GM21717 (cell line): ENCODE data around the gene RPS6KA4.

ENCODE experiments used
- ATAC-seq: cut with Tn5 transposase; IDR thresholded peaks from one replicate; pipeline ENCODE4 v1.9.1; 2021; ENCODE audit warnings: mild to moderate bottlenecking, moderate library complexity; ENCODE audit not compliant: unreplicated experiment

The RPS6KA4 gene

DNA sequence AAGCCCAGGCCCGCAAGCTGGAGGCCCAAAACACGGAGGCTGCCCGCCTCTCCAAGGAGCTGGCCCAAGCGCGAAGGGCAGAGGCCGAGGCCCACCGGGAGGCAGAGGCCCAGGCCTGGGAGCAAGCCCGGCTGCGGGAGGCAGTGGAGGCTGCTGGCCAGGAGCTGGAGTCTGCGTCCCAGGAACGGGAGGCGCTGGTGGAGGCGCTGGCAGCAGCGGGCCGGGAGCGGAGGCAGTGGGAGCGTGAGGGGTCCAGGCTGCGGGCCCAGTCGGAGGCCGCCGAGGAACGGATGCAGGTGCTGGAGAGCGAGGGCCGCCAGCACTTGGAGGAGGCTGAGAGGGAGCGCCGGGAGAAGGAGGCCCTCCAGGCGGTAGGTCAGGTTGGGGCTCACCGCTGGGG, 14.2 kb upstream of the RPS6KA4 start:
- no peak for ATAC-seq

DNA sequence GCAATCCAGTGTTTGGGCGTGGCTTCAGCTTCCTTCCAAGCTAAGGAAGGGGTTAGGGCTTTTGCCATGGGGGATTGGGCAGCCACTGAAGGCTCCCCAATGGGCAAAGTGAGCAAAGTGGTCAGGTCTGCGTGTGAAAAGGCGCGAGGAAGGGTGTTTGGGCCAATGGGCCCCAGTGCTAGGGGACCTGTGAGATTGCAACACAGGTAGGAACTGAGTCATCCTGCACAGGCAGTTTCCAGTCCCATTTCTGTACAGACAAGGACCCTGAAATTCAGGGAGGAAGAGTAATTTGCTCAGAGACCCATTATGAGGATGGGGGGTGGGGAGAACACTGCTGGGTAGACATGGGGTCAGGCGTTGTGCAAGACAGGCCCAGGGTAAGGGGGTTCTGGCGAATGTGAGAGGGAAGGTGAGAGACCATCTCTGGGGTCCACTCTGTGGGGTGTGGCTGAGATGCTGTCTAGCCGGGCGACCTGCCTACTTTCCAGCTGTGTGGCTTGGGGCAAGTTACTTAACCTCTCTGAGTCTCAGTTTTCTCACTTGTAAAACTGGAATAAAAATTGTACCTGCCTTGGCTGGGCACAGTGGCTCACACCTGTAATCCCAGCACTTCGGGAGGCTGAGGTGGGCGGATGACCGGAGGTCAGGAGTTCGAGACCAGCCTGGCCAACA, 11.6 kb upstream of the RPS6KA4 start:
- no peak for ATAC-seq

DNA sequence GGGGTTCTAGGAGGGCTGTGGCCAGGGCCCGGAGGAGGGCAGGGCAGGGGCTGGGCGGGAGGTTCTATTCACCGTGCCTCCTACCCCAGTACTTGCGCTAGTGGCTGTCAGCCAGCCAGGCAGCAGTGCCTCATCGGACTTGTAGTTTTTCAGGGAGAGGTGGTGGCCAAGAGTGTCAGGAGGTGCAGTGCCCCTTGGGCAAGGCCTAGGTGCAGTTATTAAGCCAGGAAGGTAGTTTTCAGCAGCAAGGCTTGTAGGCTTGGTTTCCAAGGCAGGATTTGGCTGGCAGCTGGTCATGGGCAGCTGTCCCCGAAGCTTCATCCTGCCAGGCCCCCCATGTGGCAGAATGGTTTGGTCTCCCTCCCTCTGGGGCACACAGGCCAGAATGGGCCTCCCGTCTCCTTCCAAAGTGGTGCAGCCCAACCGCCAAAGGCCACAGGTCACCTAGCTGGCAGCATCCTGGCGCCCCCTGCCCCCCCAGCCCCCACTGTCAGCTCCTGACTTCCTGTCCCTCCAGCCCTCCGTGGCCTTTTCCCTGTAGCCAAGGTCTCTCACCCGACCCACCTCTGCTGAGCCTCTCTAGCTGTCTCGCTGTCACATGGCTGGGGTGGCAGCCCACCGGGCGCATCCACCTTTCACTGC, 10.5 kb upstream of the RPS6KA4 start:
- no peak for ATAC-seq

DNA sequence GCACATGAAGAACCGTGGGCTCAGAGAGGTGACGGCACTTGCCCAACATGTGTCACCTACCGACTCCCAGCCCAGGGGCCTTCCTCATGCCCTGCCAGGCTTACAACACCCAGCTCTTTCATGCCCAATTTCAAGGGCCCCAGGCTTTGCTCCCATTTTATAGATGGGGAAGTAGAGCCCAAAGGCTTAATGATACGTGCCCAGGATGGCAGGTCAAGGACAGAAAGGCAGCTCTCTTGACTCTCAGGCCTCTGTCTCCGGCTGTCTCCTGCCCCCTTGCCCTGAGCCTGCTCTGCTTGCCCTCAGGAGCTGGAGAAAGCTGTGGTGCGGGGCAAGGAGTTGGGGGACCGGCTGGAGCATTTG, 10.0 kb upstream of the RPS6KA4 start:
- ATAC-seq, result no peak

- no peak for ATAC-seq
Measured at GRCh38 chr11:64349404-64349803, 9.6 kb upstream of the RPS6KA4 start.

GRCh38 chr11:64351136-64351631, 7.8 kb upstream of the RPS6KA4 start:
- ATAC-seq, result no peak

DNA sequence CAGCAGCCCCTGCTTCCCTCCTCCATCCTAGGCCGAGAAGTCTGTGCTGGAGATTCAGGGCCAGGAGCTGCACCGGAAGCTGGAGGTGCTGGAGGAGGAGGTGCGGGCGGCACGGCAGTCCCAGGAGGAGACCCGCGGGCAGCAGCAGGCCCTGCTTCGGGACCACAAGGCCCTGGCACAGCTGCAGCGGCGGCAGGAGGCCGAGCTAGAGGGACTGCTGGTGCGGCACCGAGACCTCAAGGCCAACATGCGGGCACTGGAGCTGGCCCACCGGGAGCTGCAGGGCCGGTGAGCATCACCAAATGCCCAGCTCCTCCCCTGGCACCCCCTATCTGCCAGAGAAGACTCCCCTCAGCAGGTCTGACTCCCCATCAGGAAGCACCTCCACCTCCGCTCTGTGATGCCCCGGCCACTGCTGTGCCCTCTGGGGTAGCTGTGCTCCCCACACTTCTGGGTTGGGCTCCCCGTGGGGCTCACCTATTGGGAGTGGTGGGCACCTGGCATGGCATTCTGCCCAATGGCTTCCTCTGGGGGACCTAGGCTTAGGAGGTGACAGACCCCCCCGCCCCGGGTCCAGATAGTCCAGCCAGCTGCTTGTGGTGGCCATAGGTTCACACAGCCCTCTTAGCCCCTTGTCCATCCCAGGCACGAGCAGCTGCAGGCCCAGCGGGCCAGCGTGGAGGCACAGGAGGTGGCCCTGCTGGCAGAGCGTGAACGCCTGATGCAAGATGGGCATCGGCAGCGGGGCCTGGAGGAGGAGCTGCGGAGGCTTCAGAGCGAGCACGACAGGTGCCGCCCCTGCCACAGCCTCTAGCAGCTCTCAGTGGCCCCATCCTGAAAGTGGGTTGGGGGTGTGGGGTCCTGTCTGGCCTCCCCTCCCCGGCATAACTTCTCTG, 6.6 kb upstream of the RPS6KA4 start:
- no peak for ATAC-seq

- ATAC-seq, result no peak
Measured at GRCh38 chr11:64352995-64353714, 5.8 kb upstream of the RPS6KA4 start.

DNA sequence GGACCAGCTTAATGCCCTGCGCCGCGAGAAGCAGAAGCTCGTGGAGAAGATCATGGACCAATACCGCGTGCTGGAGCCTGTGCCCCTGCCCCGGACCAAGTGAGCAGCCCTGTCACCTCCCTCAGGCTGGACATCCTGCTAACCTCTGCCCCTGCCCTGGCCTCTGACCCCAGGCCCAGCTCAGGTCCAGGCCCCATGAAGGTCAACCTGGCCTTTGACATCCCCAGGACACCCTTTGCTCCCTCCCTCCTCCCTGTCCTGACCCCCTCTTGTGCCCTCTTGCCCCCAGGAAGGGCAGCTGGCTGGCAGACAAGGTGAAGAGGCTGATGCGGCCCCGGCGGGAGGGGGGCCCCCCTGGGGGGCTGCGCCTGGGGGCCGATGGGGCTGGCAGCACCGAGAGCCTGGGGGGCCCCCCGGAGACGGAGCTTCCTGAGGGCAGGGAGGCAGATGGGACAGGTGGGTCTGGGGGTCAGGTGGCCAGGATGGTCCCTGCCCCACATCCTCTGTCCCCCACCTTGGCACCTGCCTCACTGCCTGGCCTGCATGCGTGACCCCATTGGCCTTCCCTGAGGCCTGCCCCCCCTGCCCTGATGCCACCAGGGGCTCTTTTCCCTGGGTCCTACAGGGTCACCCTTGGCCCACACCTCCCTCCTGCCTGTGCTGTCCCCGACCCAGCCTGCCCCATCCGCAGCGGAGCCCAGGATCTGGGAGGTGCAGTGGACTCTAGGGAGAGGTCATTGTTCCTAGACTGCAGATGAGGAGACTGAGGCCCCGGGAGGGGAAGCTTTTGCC, 5.1 kb upstream of the RPS6KA4 start:
- no peak for ATAC-seq

- no peak for ATAC-seq
Measured at GRCh38 chr11:64355078-64355940, 3.7 kb upstream of the RPS6KA4 start.

DNA sequence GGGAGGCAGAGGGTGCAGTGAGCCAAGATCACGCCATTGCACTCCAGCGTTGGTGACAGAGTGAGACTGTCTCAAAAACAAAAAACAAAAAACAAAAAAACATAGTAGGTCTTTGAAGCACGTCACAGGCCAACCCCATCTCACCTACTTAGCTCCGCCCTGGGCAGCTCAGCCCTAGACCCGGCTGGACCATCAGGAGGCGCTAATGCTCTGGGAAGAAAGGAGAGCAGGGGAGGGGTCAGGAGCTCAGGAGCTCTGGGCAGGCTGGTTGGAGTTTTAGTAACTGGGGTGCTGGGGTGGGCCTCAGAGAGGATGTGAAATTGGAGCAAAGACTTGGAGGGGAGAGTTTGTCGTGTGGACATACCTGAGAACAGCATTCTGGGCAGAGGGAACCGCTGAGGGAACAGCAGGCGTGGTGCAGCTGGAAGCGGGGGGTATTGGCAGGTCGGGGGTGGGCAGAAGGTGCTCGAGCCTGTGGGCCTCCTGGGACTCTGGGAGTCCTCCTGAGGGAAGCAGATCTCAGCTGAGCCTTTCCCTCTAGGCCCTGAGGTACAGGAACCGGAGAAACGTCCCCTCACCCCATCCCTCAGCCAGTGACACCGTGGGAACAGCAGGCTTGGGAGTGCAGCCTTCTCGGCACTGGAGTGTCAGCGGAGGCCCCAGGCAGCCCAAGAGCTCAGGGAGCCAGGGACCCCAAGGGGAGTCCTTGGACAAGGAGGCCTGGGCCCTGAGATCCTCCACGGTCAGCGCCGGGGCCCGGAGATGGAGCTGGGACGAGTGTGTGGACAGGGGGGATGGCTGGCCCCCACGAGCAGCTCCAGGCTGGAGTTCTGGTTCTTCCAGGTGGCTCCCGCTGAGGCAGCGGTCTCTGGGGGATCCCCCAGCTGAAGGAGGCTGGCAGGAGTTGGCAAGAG, 2.2 kb upstream of the RPS6KA4 start:
- no peak for ATAC-seq

DNA sequence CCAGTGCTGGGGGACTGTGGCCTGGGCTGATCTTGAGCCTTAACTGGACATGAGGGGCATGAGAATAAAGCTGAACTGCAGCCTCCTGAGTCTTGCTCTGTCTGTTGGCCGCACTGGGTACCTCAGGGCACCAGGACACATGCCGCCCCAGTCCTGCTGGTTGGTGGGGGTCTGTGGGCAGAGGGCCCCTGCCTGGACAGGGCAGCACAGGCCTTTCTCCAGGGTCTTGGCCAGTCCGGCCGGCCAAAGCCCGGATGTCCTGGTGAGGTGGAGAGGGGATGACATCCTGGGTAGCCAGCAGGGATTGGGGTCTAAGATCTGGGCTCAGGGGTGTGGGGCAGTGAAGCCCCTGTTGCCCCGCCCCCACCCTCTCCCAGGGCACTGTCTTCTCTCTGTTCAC, 1.5 kb upstream of the RPS6KA4 start:
- no peak for ATAC-seq

- ATAC-seq, result no peak
Measured at GRCh38 chr11:64357904-64358535, 942 bp upstream of the RPS6KA4 start.

DNA sequence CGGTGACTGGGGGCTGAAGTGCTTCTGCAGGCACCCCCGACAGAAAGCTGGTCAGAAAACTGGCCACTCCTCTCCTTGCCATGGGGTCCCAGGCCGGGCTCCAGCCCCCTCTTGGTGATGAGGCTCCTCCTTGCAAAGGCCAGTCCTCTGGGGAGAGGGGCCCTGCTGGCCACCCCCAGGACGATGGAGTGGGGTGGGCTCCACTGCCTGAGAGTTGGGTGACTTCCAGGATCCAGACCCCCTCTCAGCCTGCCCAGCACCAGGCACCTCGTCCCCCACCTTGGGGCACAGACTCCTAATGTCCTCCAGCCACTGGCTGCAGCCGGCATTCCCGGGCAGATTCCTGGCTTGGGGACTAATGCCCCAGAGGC, 441 bp upstream of the RPS6KA4 start:
- ATAC-seq, result no peak

GRCh38 chr11:64359712-64360445, 917 bp downstream of the RPS6KA4 start:
- ATAC-seq, result no peak

DNA sequence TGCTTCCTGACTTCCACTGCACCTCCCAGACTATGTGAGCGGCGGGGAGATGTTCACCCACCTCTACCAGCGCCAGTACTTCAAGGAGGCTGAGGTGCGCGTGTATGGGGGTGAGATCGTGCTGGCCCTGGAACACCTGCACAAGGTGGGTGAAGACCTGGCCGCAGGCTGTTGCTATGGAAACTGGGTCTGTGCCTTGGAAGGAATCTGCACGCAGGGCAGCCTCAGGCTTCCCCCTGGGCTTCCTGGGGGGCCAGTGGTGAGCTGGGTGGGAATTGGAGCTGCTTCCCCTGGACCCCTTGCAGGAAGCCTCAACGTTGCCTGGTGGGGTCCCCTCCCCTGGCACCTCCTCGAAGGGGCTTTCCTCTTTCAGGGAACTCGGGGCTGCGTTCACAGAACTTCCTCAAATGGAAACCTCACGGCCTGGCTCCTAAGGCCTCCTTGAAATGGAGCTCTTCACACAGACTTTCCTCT, 1.5 kb downstream of the RPS6KA4 start:
- no peak for ATAC-seq

- ATAC-seq, result no peak
Measured at GRCh38 chr11:64361659-64362058, 2.7 kb downstream of the RPS6KA4 start.
